DMS114 treated with DMSO at 0.1 percent for 48 hours (cell line): ENCODE measurements around the gene CENPS.
"Not testable (repeated sequence)": the region's sequence is repeated elsewhere in the genome, so short reads cannot be mapped to it uniquely, and the experiment has no call there.

Source experiments
- DNase-seq: peaks from one replicate; lab custom pipeline; 2025; ENCODE audit not compliant: unreplicated experiment; lab: John Stamatoyannopoulos, UW

Gene CENPS

GRCh38 chr1:10418741-10419140 is 11.5 kb upstream of the CENPS start:
- DNase-seq = not testable (repeated sequence)

GRCh38 chr1:10419351-10419750 is 10.9 kb upstream of the CENPS start:
- DNase-seq = no peak

GRCh38 chr1:10421637-10422036 is 8.6 kb upstream of the CENPS start:
- no peak for DNase-seq

GRCh38 chr1:10424034-10424433 is 6.2 kb upstream of the CENPS start:
- DNase-seq = no peak

- DNase-seq = no peak
Measured at GRCh38 chr1:10424651-10425050, 5.6 kb upstream of the CENPS start.

- not testable (repeated sequence) for DNase-seq
Measured at GRCh38 chr1:10425826-10426534, 4.3 kb upstream of the CENPS start.

GRCh38 chr1:10426535-10426848 is 3.7 kb upstream of the CENPS start:
- DNase-seq = not testable (repeated sequence)

- no peak for DNase-seq
Measured at GRCh38 chr1:10428984-10429383, 1.2 kb upstream of the CENPS start.

- DNase-seq = no peak
Measured at GRCh38 chr1:10429868-10430215, 391 bp upstream of the CENPS start.

GRCh38 chr1:10431070-10431730 is 967 bp downstream of the CENPS start:
- no peak for DNase-seq

GRCh38 chr1:10432910-10433700 is 2.9 kb downstream of the CENPS start:
- no peak for DNase-seq

- no peak for DNase-seq
Measured at GRCh38 chr1:10433790-10434189, 3.6 kb downstream of the CENPS start.

GRCh38 chr1:10434590-10434989 is 4.4 kb downstream of the CENPS start:
- DNase-seq = no peak

- no peak for DNase-seq
Measured at GRCh38 chr1:10437052-10437451, 6.8 kb downstream of the CENPS start.

GRCh38 chr1:10438677-10439163 is 8.5 kb downstream of the CENPS start:
- DNase-seq = no peak

GRCh38 chr1:10440305-10440704 is 10.1 kb downstream of the CENPS start:
- no peak for DNase-seq

GRCh38 chr1:10440794-10441193 is 10.6 kb downstream of the CENPS start:
- no peak for DNase-seq

- DNase-seq = no peak
Measured at GRCh38 chr1:10444248-10444647, 14.0 kb downstream of the CENPS start.

GRCh38 chr1:10444795-10445397 is 14.7 kb downstream of the CENPS start:
- DNase-seq = no peak

- no peak for DNase-seq
Measured at GRCh38 chr1:10446790-10447422, 16.7 kb downstream of the CENPS start.

- DNase-seq = no peak
Measured at GRCh38 chr1:10449751-10450150, 19.5 kb downstream of the CENPS start, which contains the start of gene CORT. Gene CORT, plus strand, starts transcription at chr1:10450031. Its CDS starts 193 bp downstream, at chr1:10450224.
